AG10803 (cell line): ENCODE measurements around the gene INHBB.

Experiments used
- DNase-seq: peaks from one replicate; pipeline ENCODE4 v3.0.0; 2010; ENCODE audit warnings: low read depth
- H3K4me3 ChIP-seq: 2 replicates; pipeline ENCODE4 v1.5.1; 2011; ENCODE audit warnings: mild to moderate bottlenecking, low read length, control low read depth
- CTCF ChIP-seq: conservative IDR thresholded peaks from 2 replicates; pipeline ENCODE4 v1.5.1; 2011; ENCODE audit warnings: mild to moderate bottlenecking, low read length, control low read depth, inconsistent platforms

INHBB gene

GRCh38 chr2:120342446-120342845 is 3.5 kb upstream of the INHBB start:
- H3K4me3 ChIP-seq: no peak overlapping the region
- no peak for DNase-seq
- TF ChIP-seq CTCF: no peak

GRCh38 chr2:120343100-120343432 is 2.9 kb upstream of the INHBB start:
- TF ChIP-seq CTCF: no peak
- DNase-seq: no peak
- H3K4me3 ChIP-seq: no peak overlapping the region

GRCh38 chr2:120343433-120344105 is 2.4 kb upstream of the INHBB start:
- DNase-seq: peak; percentile 83
- peak; percentile 70 for TF ChIP-seq CTCF
- H3K4me3 ChIP-seq: peak overlapping the region; percentile 18

DNA sequence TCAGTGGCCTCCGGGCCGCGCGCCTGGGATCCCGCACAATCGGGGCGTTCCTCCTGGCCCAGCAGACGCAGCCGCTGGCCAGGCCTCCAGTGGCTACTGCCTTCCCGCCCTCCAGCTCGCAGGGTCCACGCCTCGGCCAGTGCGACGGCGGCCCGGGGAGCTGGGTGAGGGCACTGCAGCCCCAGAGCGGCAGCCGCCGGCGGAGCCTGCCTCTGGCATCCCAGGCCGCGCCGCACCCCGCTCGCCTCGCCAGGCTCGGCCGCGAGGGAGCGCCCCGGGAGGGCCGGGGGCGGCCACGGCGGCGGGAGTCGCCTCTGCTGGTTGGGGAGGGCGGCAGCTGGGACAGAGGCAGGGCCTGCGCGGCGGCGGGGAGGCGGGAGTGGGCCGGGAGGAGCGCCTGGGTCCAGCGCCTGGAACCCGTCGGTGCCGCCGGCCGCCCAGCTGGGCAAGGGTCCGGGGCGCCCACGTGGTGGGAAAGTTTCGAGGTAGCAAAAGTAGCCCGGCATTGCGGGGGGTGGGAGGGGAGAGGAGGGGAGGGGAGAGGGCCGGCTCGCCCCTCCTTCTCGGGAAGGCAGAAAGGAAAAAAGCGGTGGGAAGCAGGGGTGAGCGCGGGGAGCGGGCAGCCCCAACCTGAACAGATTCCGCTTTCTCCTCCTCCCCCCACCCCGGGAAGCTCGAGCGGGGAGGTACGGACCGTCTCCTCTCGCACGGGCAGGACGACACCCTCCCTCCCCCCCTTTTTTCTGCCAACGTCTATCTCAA is 1.5 kb upstream of the INHBB start:
- H3K4me3 ChIP-seq: peak overlapping the region; percentile 51
- peak; percentile 28 for DNase-seq

DNA sequence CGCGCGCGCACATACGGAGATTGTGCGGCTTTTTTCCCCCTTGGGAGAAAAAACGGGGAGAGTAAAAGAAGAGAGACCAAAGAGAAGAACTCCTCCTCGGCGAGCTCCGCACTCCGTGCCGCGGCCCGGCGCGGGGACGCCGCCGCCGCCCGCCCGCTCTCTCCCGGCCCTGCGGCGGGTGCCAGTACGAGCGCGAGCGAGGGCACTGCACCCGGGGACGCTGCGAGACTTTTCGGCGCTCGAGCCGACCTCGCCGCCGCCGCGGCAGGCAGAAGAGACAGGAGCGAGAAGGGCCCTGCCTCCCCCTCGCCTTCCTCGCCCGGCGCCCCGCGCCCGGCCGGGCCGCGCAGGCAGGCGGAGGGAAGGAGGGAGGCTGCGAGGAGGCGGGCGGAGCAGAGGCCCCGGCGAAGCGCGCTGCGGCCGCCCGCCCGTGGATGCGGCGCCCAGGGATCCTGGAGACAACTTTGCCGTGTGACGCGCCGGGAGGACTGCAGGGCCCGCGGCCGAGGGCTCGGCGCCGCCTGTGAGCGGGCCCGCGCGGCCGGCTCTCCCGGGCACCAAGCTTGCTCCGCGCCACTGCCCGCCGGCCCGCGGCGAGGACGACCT is 857 bp upstream of the INHBB start:
- no peak for TF ChIP-seq CTCF
- no peak for DNase-seq
- H3K4me3 ChIP-seq: peak overlapping the region; percentile 51

More for the DNA sequence above, 1.5 kb upstream of the INHBB start:
- no peak for TF ChIP-seq CTCF

DNA sequence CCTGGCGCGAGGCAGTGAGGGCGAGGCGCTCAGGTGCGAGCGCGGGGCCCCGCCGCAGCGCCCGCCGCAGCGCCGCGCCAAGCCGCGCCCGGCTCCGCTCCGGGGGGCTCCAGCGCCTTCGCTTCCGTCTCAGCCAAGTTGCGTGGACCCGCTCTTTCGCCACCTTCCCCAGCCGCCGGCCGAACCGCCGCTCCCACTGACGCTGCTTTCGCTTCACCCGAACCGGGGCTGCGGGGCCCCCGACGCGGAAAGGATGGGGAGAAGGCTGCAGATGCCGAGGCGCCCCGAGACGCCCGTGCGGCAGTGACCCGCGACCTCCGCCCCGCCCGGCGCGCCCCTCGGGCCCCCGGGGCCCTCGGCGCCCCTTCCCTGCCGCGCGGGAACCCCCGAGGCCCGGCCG is 328 bp upstream of the INHBB start:
- peak overlapping the region; percentile 51 for H3K4me3 ChIP-seq
- no peak for TF ChIP-seq CTCF
- no peak for DNase-seq
